ENCODE results near the gene GSC2. TPM values are rescaled to one million over a fixed set of nuclear protein-coding genes. Genes with fewer than 3 reads are reported as not detected.

The GSC2 gene
- total RNA-seq, 2 donors from 2014 or later, result 11.9 TPM; not detected in 1

- Histone ChIP-seq H3K27me3 (replicated peaks; ENCODE audit: insufficient read depth) (no peaks in the 10 kb centered on the region), H3K9me3 (no peaks in the 10 kb centered on the region), H3K4me3 (peak overlapping the region; percentile 93 to 94), H3K4me1 (replicated peaks) (peaks cover 11% of the 10 kb centered on the region), H3K27ac (peak overlapping the region; percentile 94 to 97), H3K36me3 (no peaks in the 10 kb centered on the region)
- TF ChIP-seq POLR2AphosphoS5 (IDR thresholded peaks at IDR 0.05), result no peak
- peak; percentile 50 for TF ChIP-seq POLR2A (IDR thresholded peaks at IDR 0.05)
- WGBS, result 13% methylated on average over 22 of the region's 23 CpGs
- intact Hi-C loops (cut with DNase I), result no loop called here
- peak; percentile 48 for DNase-seq (ENCODE audit: low spot score)
These were observed 29.1 kb downstream of the GSC2 start for GRCh38 chr22:19120829-19121630.

GRCh38 chr22:19119949-19120348 lies 30.1 kb downstream of the GSC2 start:
- no peaks in the 10 kb centered on the region for H3K36me3 ChIP-seq
- no peaks in the 10 kb centered on the region for H3K27me3 ChIP-seq (replicated peaks; ENCODE audit: insufficient read depth)
- TF ChIP-seq CTCF (IDR thresholded peaks at IDR 0.05), result no peak
- TF ChIP-seq POLR2A (IDR thresholded peaks at IDR 0.05), result no peak
- TF ChIP-seq POLR2AphosphoS5 (IDR thresholded peaks at IDR 0.05), result no peak
- no peaks in the 10 kb centered on the region for H3K9me3 ChIP-seq
- no peak overlapping the region for H3K4me3 ChIP-seq
- intact Hi-C loops (cut with DNase I), result no loop called here
- WGBS, result 76% methylated on average over 8 of the region's 8 CpGs
- no peak for DNase-seq (ENCODE audit: low spot score)
- H3K27ac ChIP-seq, result no peak overlapping the region
- H3K4me1 ChIP-seq (replicated peaks), result peaks cover 11% of the 10 kb centered on the region

- DNase-seq (ENCODE audit: low spot score), result no peak
- Histone ChIP-seq H3K36me3 (no peaks in the 10 kb centered on the region), H3K4me3 (no peak overlapping the region), H3K27me3 (replicated peaks; ENCODE audit: insufficient read depth) (no peaks in the 10 kb centered on the region), H3K27ac (no peak overlapping the region), H3K4me1 (replicated peaks) (peaks cover 11% of the 10 kb centered on the region), H3K9me3 (no peaks in the 10 kb centered on the region)
- TF ChIP-seq POLR2AphosphoS5 (IDR thresholded peaks at IDR 0.05), result no peak
- no peak for TF ChIP-seq CTCF (IDR thresholded peaks at IDR 0.05)
- no peak for TF ChIP-seq POLR2A (IDR thresholded peaks at IDR 0.05)
- intact Hi-C loops (cut with DNase I), result no loop called here
- WGBS, result 85% methylated on average over 4 of the region's 4 CpGs
These were observed 31.7 kb downstream of the GSC2 start for GRCh38 chr22:19118329-19118880.

GRCh38 chr22:19117111-19117512 lies 33.0 kb downstream of the GSC2 start:
- no peak for DNase-seq (ENCODE audit: low spot score)
- TF ChIP-seq POLR2A (IDR thresholded peaks at IDR 0.05) (no peak), POLR2AphosphoS5 (IDR thresholded peaks at IDR 0.05) (no peak), CTCF (IDR thresholded peaks at IDR 0.05) (no peak)

GRCh38 chr22:19115628-19116027 lies 34.5 kb downstream of the GSC2 start:
- TF ChIP-seq POLR2AphosphoS5 (IDR thresholded peaks at IDR 0.05) (no peak), CTCF (IDR thresholded peaks at IDR 0.05) (no peak), POLR2A (IDR thresholded peaks at IDR 0.05) (no peak)
- 63% methylated on average over 4 of the region's 4 CpGs for WGBS
- Histone ChIP-seq H3K27ac (no peak overlapping the region), H3K9me3 (no peaks in the 10 kb centered on the region), H3K4me3 (no peak overlapping the region), H3K4me1 (replicated peaks) (peaks cover 8% of the 10 kb centered on the region), H3K36me3 (no peaks in the 10 kb centered on the region), H3K27me3 (replicated peaks; ENCODE audit: insufficient read depth) (no peaks in the 10 kb centered on the region)
- no peak for DNase-seq (ENCODE audit: low spot score)
- intact Hi-C loops (cut with DNase I), result no loop called here

More at GRCh38 chr22:19117111-19117512, 33.0 kb downstream of the GSC2 start:
- no peak overlapping the region for H3K27ac ChIP-seq
- no peaks in the 10 kb centered on the region for H3K36me3 ChIP-seq
- H3K4me3 ChIP-seq, result no peak overlapping the region
- no peaks in the 10 kb centered on the region for H3K27me3 ChIP-seq (replicated peaks; ENCODE audit: insufficient read depth)
- H3K9me3 ChIP-seq, result no peaks in the 10 kb centered on the region
- H3K4me1 ChIP-seq (replicated peaks), result peaks cover 11% of the 10 kb centered on the region
- 63% methylated on average over 9 of the region's 9 CpGs for WGBS
- intact Hi-C loops (cut with DNase I), result no loop called here

Data from prostate gland (tissue), 2 donors.